Sigmoid colon (tissue), 7 donors: ENCODE measurements around the gene MYBPC1. TPM values are rescaled to one million over a fixed set of nuclear protein-coding genes. Genes with fewer than 3 reads are reported as not detected.
"Not testable (repeated sequence)": the region's sequence is repeated elsewhere in the genome, so short reads cannot be mapped to it uniquely, and the experiment has no call there.

Source experiments
- DNase-seq: peaks from one replicate; pipeline ENCODE4 v3.0.0-alpha.2; 2019
- H3K27ac ChIP-seq, 4 donors: fragments of 200-600 bp; sonication (generic); one replicate each; pipeline ENCODE4 v1.5.1; 2016 to 2019; ENCODE audit warnings: mild to moderate bottlenecking in 1 of 4
- H3K27me3 ChIP-seq, 3 donors: fragments of 200-600 bp; sonication (generic); one replicate each; pipeline ENCODE4 v1.5.1; 2019; ENCODE audit warnings: mild to moderate bottlenecking in 1 of 3
- H3K36me3 ChIP-seq, 4 donors: fragments of 200-600 bp; sonication (generic); one replicate each; pipeline ENCODE4 v1.5.1; 2016 to 2019
- H3K4me1 ChIP-seq, 4 donors: fragments of 200-600 bp; sonication (generic); one replicate each; pipeline ENCODE4 v1.5.1; 2017 to 2019
- H3K4me3 ChIP-seq, 4 donors: fragments of 200-600 bp; sonication (generic); one replicate each; pipeline ENCODE4 v1.5.1; 2017 to 2019; ENCODE audit warnings: mild to moderate bottlenecking in 2 of 4, moderate library complexity in 1 of 4
- H3K9me3 ChIP-seq, 4 donors: fragments of 200-600 bp in 3 of 4; sonication (generic) in 3 of 4; one replicate each; pipeline versions ENCODE4 v1.5.1 to v1.6.1; 2013 to 2019
- CTCF ChIP-seq, 4 experiments: fragments of 450-650 bp in 3 of 4; fragments of 200-600 bp in 1 of 4; IDR thresholded peaks; one replicate each; pipeline ENCODE4 v1.5.1; 2016 to 2019; ENCODE audit warnings: antibody characterized with exemption in 4 of 4, mild to moderate bottlenecking in 3 of 4, moderate library complexity in 2 of 4
- EP300 ChIP-seq, 4 donors: sonication (generic); formaldehyde crosslinking; IDR thresholded peaks; one replicate each; pipeline ENCODE4 v1.6.1; 2017; ENCODE audit warnings: antibody characterized with exemption in 4 of 4
- POLR2A ChIP-seq, 2 donors: fragments of 450-650 bp; IDR thresholded peaks; one replicate each; pipeline ENCODE4 v1.6.1; 2016; ENCODE audit warnings: antibody characterized with exemption in 2 of 2, mild to moderate bottlenecking in 2 of 2, moderate library complexity in 2 of 2
- POLR2AphosphoS5 ChIP-seq, 4 donors: sonication (generic); formaldehyde crosslinking; IDR thresholded peaks; one replicate each; pipeline ENCODE4 v1.6.1; 2017; ENCODE audit warnings: antibody characterized with exemption in 4 of 4
- WGBS, 2 donors: extraction: QIAGEN DNeasy Blood & Tissue Kit; methylation state at CpG; one replicate each; pipeline ENCODE4 v1.1.7; 2013; 5-methylcytosine and 5-hydroxymethylcytosine counted together
- intact Hi-C: fragments of 100-400 bp; cut with DNase I; formaldehyde crosslinking; loops from one replicate; pipeline ENCODE4 v1.15.1; 2023
- polyA plus RNA-seq, 3 donors: library from polyadenylated mRNA; stranded (reverse); fragments of 200-250 nt; gene quantifications; one replicate each; pipeline ENCODE4 v1.2.3, GENCODE V29; 2013
- total RNA-seq, 4 donors: library from RNA; depleted of rRNA; stranded (reverse); fragments of >200 nt; gene quantifications; one replicate each; pipeline ENCODE4 v1.1.0, GENCODE V29; 2016
- donor health status: healthy with polysubstance abuse.
- donor health status: Bipolar disorder and iron deficiency.
- donor health status: healthy.

Gene MYBPC1
- total and polyA plus RNA-seq, 7 donors, result 0.16 to 18.6 (median 2.1) TPM

DNA sequence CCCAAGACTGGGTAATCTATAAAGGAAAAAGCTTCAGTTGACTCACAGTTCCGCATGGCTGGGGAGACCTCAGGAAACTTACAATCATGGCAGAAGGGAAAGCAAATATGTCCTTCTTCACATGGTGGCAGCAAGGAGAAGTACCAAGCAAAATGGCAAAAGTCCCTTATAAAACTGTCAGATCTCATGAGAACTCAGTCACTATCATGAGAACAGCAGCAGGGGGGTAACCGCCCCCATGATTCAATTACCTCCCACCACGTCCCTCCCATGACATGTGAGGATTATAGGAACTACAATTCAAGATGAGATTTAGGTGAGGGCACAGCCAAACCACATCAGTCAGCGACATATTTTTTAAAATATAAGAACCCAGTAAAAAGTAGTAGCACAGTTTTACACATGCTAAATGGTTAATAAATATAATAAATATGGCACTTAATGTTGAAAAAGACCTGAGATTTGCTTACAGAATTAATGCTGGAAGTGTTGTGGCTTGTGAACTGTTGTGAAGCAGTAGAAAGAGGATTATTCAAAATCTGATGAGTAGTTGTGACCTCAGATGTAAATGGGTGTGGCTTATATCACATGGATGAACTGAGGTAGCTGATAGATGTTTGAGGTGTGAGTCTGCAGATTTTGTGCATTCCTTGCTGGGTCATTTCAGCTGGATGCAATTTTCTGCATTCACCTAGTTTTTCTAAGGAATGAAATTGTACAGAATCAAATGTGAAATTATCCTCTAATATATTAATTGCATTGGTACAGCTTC lies 55.8 kb downstream of the MYBPC1 start:
- WGBS, 2 donors, result 87 to 97% methylated on average over 4 of the region's 4 CpGs
- no peaks in the 10 kb centered on the region for H3K9me3 ChIP-seq
- no peak for DNase-seq
- no peak overlapping the region for H3K27ac ChIP-seq
- H3K4me3 ChIP-seq, result no peak overlapping the region
- no peaks in the 10 kb centered on the region for H3K4me1 ChIP-seq
- H3K27me3 ChIP-seq, result no peaks in the 10 kb centered on the region
- intact Hi-C loops, result no loop called here
- TF ChIP-seq CTCF (IDR thresholded peaks at IDR 0.05), result no peak
- no peak for TF ChIP-seq EP300 (IDR thresholded peaks at IDR 0.05)
- no peak for TF ChIP-seq POLR2A (IDR thresholded peaks at IDR 0.05)
- TF ChIP-seq POLR2AphosphoS5 (IDR thresholded peaks at IDR 0.05), result no peak
- H3K36me3 ChIP-seq, result no peaks in the 10 kb centered on the region

DNA sequence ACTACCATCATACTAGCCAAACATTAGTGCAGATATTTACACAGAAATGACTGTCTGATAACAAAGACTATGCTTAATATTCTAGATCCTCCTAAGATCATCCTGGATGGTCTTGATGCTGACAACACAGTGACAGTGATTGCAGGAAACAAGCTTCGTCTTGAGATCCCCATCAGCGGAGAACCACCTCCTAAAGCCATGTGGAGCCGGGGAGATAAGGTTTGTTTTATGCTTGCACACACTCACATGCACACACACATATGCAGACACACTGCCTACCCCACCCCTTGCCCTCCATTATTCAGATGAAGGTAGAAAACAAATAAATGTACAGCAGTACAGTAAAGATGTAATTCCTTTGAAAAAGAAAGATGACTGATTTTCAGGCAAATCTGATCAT lies 58.3 kb downstream of the MYBPC1 start:
- no peaks in the 10 kb centered on the region for H3K9me3 ChIP-seq
- H3K4me1 ChIP-seq, result no peaks in the 10 kb centered on the region
- no peaks in the 10 kb centered on the region for H3K27me3 ChIP-seq
- H3K4me3 ChIP-seq, result no peak overlapping the region
- TF ChIP-seq EP300 (IDR thresholded peaks at IDR 0.05) (no peak), CTCF (IDR thresholded peaks at IDR 0.05) (no peak), POLR2A (IDR thresholded peaks at IDR 0.05) (no peak), POLR2AphosphoS5 (IDR thresholded peaks at IDR 0.05) (no peak)
- no peaks in the 10 kb centered on the region for H3K36me3 ChIP-seq
- intact Hi-C loops, result no loop called here
- no peak overlapping the region for H3K27ac ChIP-seq
- 16 to 61% methylated on average over 3 of the region's 3 CpGs for WGBS, 2 donors
- DNase-seq, result no peak

DNA sequence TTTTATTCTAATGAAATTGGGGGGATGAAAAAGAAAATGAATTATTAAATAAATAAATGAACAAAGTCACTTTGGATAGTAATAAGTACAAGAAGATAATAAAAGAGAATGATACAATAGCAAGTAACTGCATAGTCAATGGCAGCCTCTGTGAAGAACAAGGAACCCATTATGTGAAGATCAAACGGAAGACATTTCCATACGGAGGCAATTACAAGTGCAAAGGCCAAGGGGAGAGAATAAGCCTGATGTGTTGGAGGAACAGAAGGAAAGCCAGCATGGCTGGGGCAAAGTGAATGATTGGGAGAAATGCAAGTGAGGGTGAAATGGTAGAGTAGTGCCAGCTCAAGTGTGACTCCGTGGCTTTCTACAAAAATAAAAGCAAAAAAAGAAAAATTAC lies 58.7 kb downstream of the MYBPC1 start:
- Histone ChIP-seq H3K36me3 (no peaks in the 10 kb centered on the region), H3K4me1 (no peaks in the 10 kb centered on the region), H3K4me3 (no peak overlapping the region), H3K9me3 (no peaks in the 10 kb centered on the region), H3K27me3 (no peaks in the 10 kb centered on the region), H3K27ac (no peak overlapping the region)
- WGBS, 2 donors, result 7 to 46% methylated on average over 3 of the region's 3 CpGs
- intact Hi-C loops, result no loop called here
- DNase-seq, result no peak
- no peak for TF ChIP-seq EP300 (IDR thresholded peaks at IDR 0.05)
- TF ChIP-seq CTCF (IDR thresholded peaks at IDR 0.05), result no peak
- TF ChIP-seq POLR2A (IDR thresholded peaks at IDR 0.05), result no peak
- TF ChIP-seq POLR2AphosphoS5 (IDR thresholded peaks at IDR 0.05), result no peak

DNA sequence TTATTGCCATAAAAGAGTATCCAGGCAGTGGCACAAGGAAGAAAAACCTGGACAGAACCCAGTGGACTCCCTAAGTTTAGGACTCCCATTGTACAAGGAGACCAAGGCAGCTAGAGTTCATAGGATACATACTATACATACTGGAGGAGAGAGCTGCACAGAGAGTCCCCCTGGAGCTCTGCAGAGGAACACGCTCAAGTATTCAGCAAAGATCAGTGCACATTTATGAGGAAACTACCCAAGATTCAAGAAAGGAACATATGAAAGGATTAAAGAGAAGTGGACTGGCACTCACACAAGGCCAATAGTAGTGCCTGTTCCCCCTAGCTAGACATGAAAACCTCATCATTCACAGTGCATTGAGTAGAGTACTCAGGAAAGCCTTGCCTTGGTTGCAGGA lies 59.7 kb downstream of the MYBPC1 start:
- Histone ChIP-seq H3K27ac (no peak overlapping the region), H3K4me3 (no peak overlapping the region), H3K27me3 (no peaks in the 10 kb centered on the region), H3K9me3 (no peaks in the 10 kb centered on the region), H3K4me1 (no peaks in the 10 kb centered on the region), H3K36me3 (no peaks in the 10 kb centered on the region)
- intact Hi-C loops, result no loop called here
- DNase-seq, result no peak
- TF ChIP-seq CTCF (IDR thresholded peaks at IDR 0.05) (no peak), POLR2AphosphoS5 (IDR thresholded peaks at IDR 0.05) (no peak), EP300 (IDR thresholded peaks at IDR 0.05) (no peak), POLR2A (IDR thresholded peaks at IDR 0.05) (no peak)
- 83 to 94% methylated on average over 1 of the region's 1 CpG for WGBS, 2 donors

- TF ChIP-seq POLR2A (IDR thresholded peaks at IDR 0.05) (no peak), CTCF (IDR thresholded peaks at IDR 0.05) (no peak), POLR2AphosphoS5 (IDR thresholded peaks at IDR 0.05) (no peak), EP300 (IDR thresholded peaks at IDR 0.05) (no peak)
Measured at GRCh38 chr12:101655393-101655792, 60.6 kb downstream of the MYBPC1 start.

GRCh38 chr12:101660662-101661061 lies 65.9 kb downstream of the MYBPC1 start:
- intact Hi-C loops, result not testable (repeated sequence)
- WGBS, 2 donors, result 65 to 89% methylated on average over 2 of the region's 2 CpGs

More at GRCh38 chr12:101655393-101655792, 60.6 kb downstream of the MYBPC1 start:
- no peaks in the 10 kb centered on the region for H3K9me3 ChIP-seq
- H3K27me3 ChIP-seq, result no peaks in the 10 kb centered on the region
- no peak overlapping the region for H3K4me3 ChIP-seq
- DNase-seq, result no peak
- H3K36me3 ChIP-seq, result no peaks in the 10 kb centered on the region
- 64 to 67% methylated on average over 2 of the region's 2 CpGs for WGBS, 2 donors
- no peak overlapping the region for H3K27ac ChIP-seq
- intact Hi-C loops, result no loop called here
- H3K4me1 ChIP-seq, result no peaks in the 10 kb centered on the region

More at GRCh38 chr12:101660662-101661061, 65.9 kb downstream of the MYBPC1 start:
- H3K27me3 ChIP-seq, H3K27ac ChIP-seq, H3K4me3 ChIP-seq, H3K9me3 ChIP-seq, H3K36me3 ChIP-seq, DNase-seq, H3K4me1 ChIP-seq: not testable (repeated sequence)
